Smooth muscle cell (in vitro differentiated cells): ENCODE measurements around the gene KLF13. TPM values are rescaled to one million over a fixed set of nuclear protein-coding genes. Genes with fewer than 3 reads are reported as not detected.

Experiments
- DNase-seq: peaks from one replicate; lab custom pipeline; 2025; ENCODE audit not compliant: unreplicated experiment; lab: John Stamatoyannopoulos, UW
- H2AFZ ChIP-seq: fragments of 200-600 bp; sonication (generic); 2 replicates; pipeline ENCODE4 v1.6.0; 2016; ENCODE audit warnings: antibody characterized with exemption, low read depth, mild to moderate bottlenecking
- H3F3A ChIP-seq: fragments of 200-600 bp; sonication (generic); 2 replicates; pipeline ENCODE4 v1.6.0; 2017; ENCODE audit warnings: antibody characterized with exemption, low read depth
- H3K27ac ChIP-seq: fragments of 200-600 bp; sonication (generic); 2 replicates; pipeline ENCODE4 v1.5.1; 2016; ENCODE audit warnings: low read depth, mild to moderate bottlenecking
- H3K27me3 ChIP-seq: fragments of 200-600 bp; sonication (generic); 2 replicates; pipeline ENCODE4 v1.6.1; 2016; ENCODE audit warnings: low read depth, mild to moderate bottlenecking
- H3K36me3 ChIP-seq: fragments of 200-600 bp; sonication (generic); 2 replicates; pipeline ENCODE4 v1.5.1; 2016; ENCODE audit warnings: low read depth
- H3K4me1 ChIP-seq: fragments of 200-600 bp; sonication (generic); 2 replicates; pipeline ENCODE4 v1.5.1; 2016; ENCODE audit warnings: low read depth
- H3K4me2 ChIP-seq: fragments of 200-600 bp; sonication (generic); 2 replicates; pipeline ENCODE4 v1.6.0; 2016; ENCODE audit warnings: mild to moderate bottlenecking
- H3K4me3 ChIP-seq: fragments of 200-600 bp; sonication (generic); 2 replicates; pipeline ENCODE4 v1.5.1; 2016; ENCODE audit warnings: mild to moderate bottlenecking
- H3K79me2 ChIP-seq: fragments of 200-600 bp; sonication (generic); 2 replicates; pipeline ENCODE4 v1.6.0; 2016; ENCODE audit warnings: low read depth, mild to moderate bottlenecking
- H3K9ac ChIP-seq: fragments of 200-600 bp; sonication (generic); 2 replicates; pipeline ENCODE4 v1.6.0; 2016; ENCODE audit warnings: low read depth
- H3K9me3 ChIP-seq: fragments of 200-600 bp; sonication (generic); replicated peaks from 2 replicates; pipeline ENCODE4 v1.5.1; 2016; ENCODE audit warnings: low read depth
- H4K20me1 ChIP-seq: fragments of 200-600 bp; sonication (generic); 2 replicates; pipeline ENCODE4 v1.6.0; 2016; ENCODE audit warnings: low read depth
- CTCF ChIP-seq: fragments of 200-600 bp; sonication (generic); IDR thresholded peaks from 2 replicates; pipeline ENCODE4 v1.5.1; 2017; ENCODE audit warnings: borderline replicate concordance, mild to moderate bottlenecking, antibody characterized with exemption; ENCODE audit not compliant: insufficient read depth, poor library complexity, severe bottlenecking
- WGBS: methylation state at CpG from one replicate; pipeline ENCODE4 v1.1.7; 2016; ENCODE audit warnings: low lambda C conversion rate; 5-methylcytosine and 5-hydroxymethylcytosine counted together
- polyA plus RNA-seq: library from polyadenylated mRNA; unstranded; fragments of >200 nt; fragmentation: Nextera tagmentation; extraction: Ambion mirVana; gene quantifications from 2 replicates; pipeline ENCODE4 v1.2.1, GENCODE V29; 2016
- total RNA-seq: library from RNA; depleted of rRNA; stranded (reverse); fragments of >200 nt; gene quantifications from 2 replicates; pipeline ENCODE4 v1.2.3, GENCODE V29; 2014

The KLF13 gene
- total and polyA plus RNA-seq, 2 experiments from 2014 or later, result 42.1 to 74.2 TPM

DNA sequence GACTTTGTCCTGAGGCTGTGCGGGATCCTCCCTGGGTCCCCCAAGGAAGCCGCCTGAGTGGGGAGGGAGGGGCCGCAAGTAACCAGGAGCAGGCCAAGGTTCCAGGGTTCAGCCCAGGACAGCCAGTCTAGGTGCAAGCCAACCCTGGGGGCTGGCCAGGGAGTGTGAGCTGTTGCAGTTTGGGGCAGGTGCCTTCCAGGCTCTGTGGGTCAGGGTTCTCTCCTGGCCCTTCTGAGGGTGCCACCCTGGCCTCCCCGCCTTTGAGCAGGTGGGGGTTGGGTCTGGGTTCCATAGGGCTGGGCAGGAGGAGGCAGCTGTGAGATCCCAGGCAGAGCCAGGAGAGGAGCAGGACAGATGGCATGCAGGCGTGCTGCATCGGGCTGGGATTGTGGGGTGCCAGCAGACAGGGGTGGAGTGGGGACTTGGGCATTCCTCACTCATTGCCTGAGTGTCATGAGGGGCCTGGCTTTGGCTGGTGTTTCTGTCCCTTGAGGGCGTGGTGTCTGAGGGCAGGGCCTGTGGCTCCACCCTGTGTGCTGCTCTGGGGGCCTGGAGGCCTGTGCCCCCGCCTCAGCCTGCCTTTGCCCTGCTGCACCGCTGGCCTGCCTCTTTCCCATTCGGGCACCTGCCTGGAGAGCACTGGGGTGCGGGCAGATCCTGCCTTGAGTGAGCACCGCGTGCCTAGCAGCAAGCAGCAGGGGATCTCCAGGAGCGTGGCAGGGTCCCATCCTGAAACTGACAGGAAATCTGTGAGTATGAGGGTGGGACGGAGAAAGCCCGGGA is 18.4 kb downstream of the KLF13 start:
- H4K20me1 ChIP-seq, result peaks cover 100% of the 10 kb centered on the region
- no peak overlapping the region for H3K9ac ChIP-seq
- no peaks in the 10 kb centered on the region for H3F3A ChIP-seq
- no peak for TF ChIP-seq CTCF
- DNase-seq, result no peak
- H3K4me1 ChIP-seq, result no peaks in the 10 kb centered on the region
- no peaks in the 10 kb centered on the region for H3K9me3 ChIP-seq
- 93% methylated on average over 16 of the region's 16 CpGs for WGBS
- no peaks in the 10 kb centered on the region for H3K27me3 ChIP-seq
- H3K27ac ChIP-seq, result no peak overlapping the region
- no peak overlapping the region for H3K4me2 ChIP-seq
- no peaks in the 10 kb centered on the region for H3K36me3 ChIP-seq
- H3K4me3 ChIP-seq, result no peak overlapping the region
- peaks cover 100% of the 10 kb centered on the region for H3K79me2 ChIP-seq
- H2AFZ ChIP-seq, result no peak overlapping the region

DNA sequence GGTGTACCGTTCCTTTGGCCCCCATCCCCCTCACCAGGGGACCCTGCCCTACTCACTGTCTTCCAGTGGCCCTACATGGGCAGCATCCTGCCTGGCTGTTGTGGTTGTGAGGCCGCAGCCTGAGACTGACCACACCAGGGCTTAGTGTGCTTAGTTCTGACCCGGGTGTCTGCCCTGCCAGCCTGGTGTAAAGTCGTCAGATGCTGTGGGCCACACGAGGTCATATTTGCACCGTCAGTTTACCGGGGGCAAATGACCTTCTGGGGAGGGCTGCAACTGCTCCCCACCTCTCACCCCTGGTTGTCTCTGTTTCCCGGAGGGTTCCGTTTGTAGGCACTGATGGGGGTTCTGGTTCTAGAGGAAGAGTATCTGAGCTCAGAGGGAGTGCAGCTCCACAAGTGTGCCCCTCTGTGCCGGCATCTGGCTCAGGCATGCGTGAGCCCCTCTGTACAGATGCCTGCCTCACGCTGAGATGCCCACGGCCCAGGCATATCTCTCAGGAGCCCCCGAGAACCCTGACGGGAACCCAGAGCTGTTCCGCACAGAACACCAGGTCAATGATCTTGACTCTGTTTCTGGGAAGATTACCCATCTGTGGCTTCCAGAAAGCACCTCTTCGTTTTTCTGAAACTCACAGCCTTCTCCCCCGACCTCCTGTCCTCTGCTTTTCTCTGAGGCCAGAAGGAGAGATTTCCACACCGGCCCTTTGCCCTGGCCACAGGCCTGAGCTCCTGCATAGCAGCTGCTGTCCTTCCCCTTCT is 19.2 kb downstream of the KLF13 start:
- 85% methylated on average over 19 of the region's 19 CpGs for WGBS
- no peak overlapping the region for H2AFZ ChIP-seq
- TF ChIP-seq CTCF, result no peak
- no peaks in the 10 kb centered on the region for H3K4me1 ChIP-seq
- no peak overlapping the region for H3K27ac ChIP-seq
- H3K79me2 ChIP-seq, result peaks cover 100% of the 10 kb centered on the region
- no peaks in the 10 kb centered on the region for H3K9me3 ChIP-seq
- H3K36me3 ChIP-seq, result no peaks in the 10 kb centered on the region
- H3F3A ChIP-seq, result no peaks in the 10 kb centered on the region
- peaks cover 100% of the 10 kb centered on the region for H4K20me1 ChIP-seq
- no peaks in the 10 kb centered on the region for H3K27me3 ChIP-seq
- no peak overlapping the region for H3K4me2 ChIP-seq
- H3K4me3 ChIP-seq, result no peak overlapping the region
- no peak overlapping the region for H3K9ac ChIP-seq
- no peak for DNase-seq

- Histone ChIP-seq H3F3A (no peaks in the 10 kb centered on the region), H3K79me2 (peaks cover 100% of the 10 kb centered on the region), H3K27me3 (no peaks in the 10 kb centered on the region), H3K27ac (no peak overlapping the region), H3K4me3 (no peak overlapping the region), H3K4me1 (no peaks in the 10 kb centered on the region), H3K4me2 (no peak overlapping the region), H4K20me1 (peaks cover 100% of the 10 kb centered on the region), H3K36me3 (no peaks in the 10 kb centered on the region), H3K9me3 (no peaks in the 10 kb centered on the region), H3K9ac (no peak overlapping the region), H2AFZ (no peak overlapping the region)
- no peak for DNase-seq
- TF ChIP-seq CTCF, result no peak
- WGBS, result 96% methylated on average over 14 of the region's 14 CpGs
Observed at GRCh38 chr15:31346367-31347066, 19.9 kb downstream of the KLF13 start.
